ENCODE results near the gene SYTL1. TPM values are rescaled to one million over a fixed set of nuclear protein-coding genes. Genes with fewer than 3 reads are reported as not detected.

Gene SYTL1
- total and polyA plus RNA-seq, 12 donors = 0.22 to 10.9 (median 1.0) TPM; not detected in 2

DNA sequence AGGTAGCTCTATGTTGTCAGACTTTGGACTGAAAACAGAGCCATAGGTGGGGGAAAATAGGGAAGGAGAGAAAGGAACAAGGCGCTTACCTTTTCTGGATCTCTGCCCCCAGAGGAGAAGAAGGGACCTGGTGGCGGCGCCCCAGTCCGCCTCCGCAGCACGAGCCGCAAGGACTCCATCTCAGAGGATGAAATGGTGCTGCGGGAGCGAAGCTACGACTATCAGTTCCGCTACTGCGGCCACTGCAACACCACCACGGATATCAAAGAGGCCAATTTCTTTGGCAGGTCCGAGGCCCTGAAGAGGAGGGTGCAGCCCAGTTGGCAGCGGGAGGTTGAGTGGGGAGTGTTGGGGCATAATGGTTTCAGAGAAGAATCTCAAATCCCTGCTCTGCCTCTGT is 38.3 kb upstream of the SYTL1 start:
- TF ChIP-seq, protein P1, sequence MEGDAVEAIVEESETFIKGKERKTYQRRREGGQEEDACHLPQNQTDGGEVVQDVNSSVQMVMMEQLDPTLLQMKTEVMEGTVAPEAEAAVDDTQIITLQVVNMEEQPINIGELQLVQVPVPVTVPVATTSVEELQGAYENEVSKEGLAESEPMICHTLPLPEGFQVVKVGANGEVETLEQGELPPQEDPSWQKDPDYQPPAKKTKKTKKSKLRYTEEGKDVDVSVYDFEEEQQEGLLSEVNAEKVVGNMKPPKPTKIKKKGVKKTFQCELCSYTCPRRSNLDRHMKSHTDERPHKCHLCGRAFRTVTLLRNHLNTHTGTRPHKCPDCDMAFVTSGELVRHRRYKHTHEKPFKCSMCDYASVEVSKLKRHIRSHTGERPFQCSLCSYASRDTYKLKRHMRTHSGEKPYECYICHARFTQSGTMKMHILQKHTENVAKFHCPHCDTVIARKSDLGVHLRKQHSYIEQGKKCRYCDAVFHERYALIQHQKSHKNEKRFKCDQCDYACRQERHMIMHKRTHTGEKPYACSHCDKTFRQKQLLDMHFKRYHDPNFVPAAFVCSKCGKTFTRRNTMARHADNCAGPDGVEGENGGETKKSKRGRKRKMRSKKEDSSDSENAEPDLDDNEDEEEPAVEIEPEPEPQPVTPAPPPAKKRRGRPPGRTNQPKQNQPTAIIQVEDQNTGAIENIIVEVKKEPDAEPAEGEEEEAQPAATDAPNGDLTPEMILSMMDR (IDR thresholded peaks at IDR 0.05) = no peak
- TF ChIP-seq POLR2A (IDR thresholded peaks at IDR 0.05) = no peak
- no peak overlapping the region for H3K4me3 ChIP-seq
- no peak for DNase-seq
- H3K27ac ChIP-seq = no peak overlapping the region
- peaks cover 0 to 28% of the 10 kb centered on the region in 2 donors for H3K4me1 ChIP-seq (replicated peaks in 1 of 2)
- intact Hi-C loops (cut with DNase I) = loop anchor here (5.0 to 10.0 kb wide), 3 partner anchors 51 to 311 kb away; partner anchors contain the start of gene GPR3 (in 1 of the 2)
- H3K27me3 ChIP-seq = no peaks in the 10 kb centered on the region
- peaks cover 0 to 39% of the 10 kb centered on the region in 2 donors for H3K36me3 ChIP-seq (replicated peaks in 1 of 2)
- H3K9me3 ChIP-seq (replicated peaks in 1 of 3) = no peaks in the 10 kb centered on the region
- WGBS, 4 donors = 90 to 93% (median 91%) methylated on average over 15 of the region's 15 CpGs

DNA sequence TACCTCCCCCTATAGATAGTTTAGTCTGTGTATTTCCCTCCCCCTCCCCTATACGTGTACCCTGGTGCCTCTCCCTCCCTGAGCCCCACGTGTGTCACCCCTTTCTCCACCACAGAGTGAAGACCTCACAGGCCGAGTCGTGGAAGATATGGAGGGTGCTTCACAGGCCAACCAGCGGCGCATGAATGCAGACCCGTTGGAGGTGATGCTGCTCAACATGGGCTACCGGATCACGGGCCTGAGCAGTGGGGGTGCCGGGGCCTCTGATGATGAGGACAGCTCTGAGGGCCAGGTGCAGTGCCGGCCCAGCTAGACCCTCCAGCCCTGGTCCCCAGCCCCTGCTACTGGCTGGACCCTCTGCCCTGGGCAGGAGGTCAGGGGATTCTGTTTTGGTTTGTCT is 35.8 kb upstream of the SYTL1 start:
- DNase-seq = no peak
- H3K9me3 ChIP-seq (replicated peaks in 1 of 3) = no peaks in the 10 kb centered on the region
- peaks cover 0 to 32% of the 10 kb centered on the region in 2 donors for H3K36me3 ChIP-seq (replicated peaks in 1 of 2)
- peaks cover 0 to 2% of the 10 kb centered on the region in 2 donors for H3K4me1 ChIP-seq (replicated peaks in 1 of 2)
- TF ChIP-seq, protein P1 (IDR thresholded peaks at IDR 0.05) = no peak
- no peak for TF ChIP-seq POLR2A (IDR thresholded peaks at IDR 0.05)
- 86 to 92% (median 87%) methylated on average over 5 to 11 of the region's 11 CpGs for WGBS, 4 donors
- no peaks in the 10 kb centered on the region for H3K27me3 ChIP-seq
- H3K27ac ChIP-seq = no peak overlapping the region
- intact Hi-C loops (cut with DNase I) = loop anchor here (10.0 kb wide), 2 partner anchors 49 to 309 kb away; no protein-coding TSS in a partner anchor
- no peak overlapping the region for H3K4me3 ChIP-seq

DNA sequence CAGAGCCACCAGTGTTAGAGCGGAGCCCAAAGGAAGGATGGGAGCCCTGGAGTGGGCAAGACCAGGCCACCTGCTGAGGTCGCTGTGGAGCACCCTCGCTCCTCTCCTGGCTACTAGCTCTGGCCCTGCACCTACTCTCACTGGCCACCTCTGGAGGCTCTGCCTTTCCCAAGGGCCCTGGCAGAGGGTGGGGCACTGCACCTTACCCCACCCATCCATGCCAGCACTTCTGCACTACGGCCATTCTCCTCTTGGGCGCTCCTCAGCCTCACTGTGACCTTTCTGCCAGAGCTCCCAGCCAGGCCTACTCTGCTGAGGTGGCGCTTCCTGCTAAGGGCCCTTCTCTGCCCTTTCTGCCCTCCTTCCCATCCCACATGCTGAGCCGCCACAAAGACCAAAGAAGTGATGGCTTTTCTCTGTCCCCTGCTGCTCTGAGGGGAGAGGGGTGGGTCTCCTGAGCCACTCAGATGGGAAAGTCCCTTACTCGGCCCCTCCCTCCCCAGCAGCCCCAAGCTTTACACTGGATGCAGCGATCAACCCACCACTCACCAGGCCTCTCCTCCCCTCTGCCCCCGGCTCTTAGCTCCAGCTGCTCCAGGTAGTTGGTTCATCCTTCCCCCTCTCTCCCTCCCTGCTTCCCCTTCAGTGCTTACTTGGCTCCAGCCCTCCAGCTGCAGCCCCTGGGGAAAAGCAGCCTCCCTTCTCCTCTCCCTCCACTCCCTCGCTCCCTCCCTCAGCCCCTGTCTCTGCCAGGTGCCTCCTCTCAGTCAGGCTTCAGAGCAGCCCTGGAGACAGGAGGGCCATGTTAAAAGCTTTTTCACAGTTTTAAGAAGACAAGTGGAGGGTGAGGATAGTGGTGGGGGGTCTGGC is 34.7 kb upstream of the SYTL1 start:
- H3K27ac ChIP-seq = peak overlapping the region in 1 of 5 donors; percentile 21
- 84 to 88% (median 86%) methylated on average over 8 to 11 of the region's 11 CpGs for WGBS, 4 donors
- TF ChIP-seq, protein P1 (IDR thresholded peaks at IDR 0.05) = no peak
- TF ChIP-seq POLR2A (IDR thresholded peaks at IDR 0.05) = no peak
- no peaks in the 10 kb centered on the region for H3K27me3 ChIP-seq
- intact Hi-C loops (cut with DNase I) = loop anchor here (10.0 kb wide), 2 partner anchors 48 to 308 kb away; no protein-coding TSS in a partner anchor
- H3K36me3 ChIP-seq (replicated peaks in 1 of 2) = peaks cover 0 to 22% of the 10 kb centered on the region in 2 donors
- H3K4me1 ChIP-seq (replicated peaks in 1 of 2) = no peaks in the 10 kb centered on the region
- H3K9me3 ChIP-seq (replicated peaks in 1 of 3) = no peaks in the 10 kb centered on the region
- H3K4me3 ChIP-seq = no peak overlapping the region
- no peak for DNase-seq

DNA sequence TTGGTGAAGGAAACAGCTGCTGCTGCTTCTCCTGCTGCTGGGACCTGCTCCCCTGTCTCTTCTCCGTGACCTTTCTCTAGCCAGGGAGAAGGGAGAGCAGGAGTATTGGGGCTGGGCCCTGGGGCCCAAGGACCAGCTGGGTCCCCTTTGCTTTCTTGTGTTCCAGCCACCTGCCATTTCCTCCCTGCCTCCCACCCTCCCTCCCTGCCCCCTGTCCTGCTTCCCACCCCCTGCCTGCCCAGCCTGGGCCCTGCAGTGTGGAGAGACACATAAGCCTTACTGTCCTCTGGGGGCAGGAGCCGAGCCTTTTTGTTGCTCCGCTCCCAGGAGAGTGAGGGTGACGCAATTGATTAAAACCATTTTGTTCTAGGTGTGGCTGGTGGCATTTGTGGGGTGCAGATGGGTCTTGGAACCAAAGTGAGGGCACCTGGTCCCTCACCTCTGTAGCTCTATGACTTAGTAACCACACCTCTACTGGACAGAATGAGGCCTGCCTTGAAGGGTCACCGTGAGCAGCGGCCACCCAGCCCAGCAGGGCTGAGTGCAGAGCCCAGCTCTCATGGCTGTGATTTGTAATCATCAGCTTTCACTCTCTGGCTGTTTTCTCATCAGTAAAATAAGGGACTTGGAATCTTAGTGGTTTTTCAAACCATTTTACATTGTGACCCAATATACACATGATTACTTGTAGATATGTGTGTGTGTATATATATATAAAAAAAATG is 33.8 kb upstream of the SYTL1 start:
- H3K9me3 ChIP-seq (replicated peaks in 1 of 3) = no peaks in the 10 kb centered on the region
- no peaks in the 10 kb centered on the region for H3K27me3 ChIP-seq
- no peaks in the 10 kb centered on the region for H3K4me1 ChIP-seq (replicated peaks in 1 of 2)
- TF ChIP-seq, protein P1 (IDR thresholded peaks at IDR 0.05) = no peak
- 79 to 88% (median 86%) methylated on average over 6 of the region's 6 CpGs for WGBS, 4 donors
- H3K36me3 ChIP-seq (replicated peaks in 1 of 2) = peaks cover 0 to 20% of the 10 kb centered on the region in 2 donors
- no peak for DNase-seq
- H3K4me3 ChIP-seq = no peak overlapping the region
- H3K27ac ChIP-seq = peak overlapping the region in 1 of 5 donors; percentile 21
- intact Hi-C loops (cut with DNase I) = loop anchor here (10.0 kb wide), 2 partner anchors 47 to 307 kb away; no protein-coding TSS in a partner anchor

Data from adrenal gland (tissue), 12 donors.